Erythroblast (primary cell): ENCODE data around the gene STXBP4.

Source experiments
- GATA1 ChIP-seq: IDR thresholded peaks from 2 replicates; pipeline ENCODE4 v1.6.1; 2011; ENCODE audit warnings: low read depth, mild to moderate bottlenecking, control low read depth, low read length, moderate library complexity
- POLR2A ChIP-seq: IDR thresholded peaks from 2 replicates; pipeline ENCODE4 v1.6.1; 2011; ENCODE audit warnings: mild to moderate bottlenecking, low read length

GRCh38 chr17:54919425-54919824, 49.1 kb upstream of the STXBP4 start:
- TF ChIP-seq POLR2A = no peak
- TF ChIP-seq GATA1 = no peak
